HEK293T (cell line): ENCODE data around the gene KIAA1210.

Experiments
- CTCF ChIA-PET: fragments of 350-600 bp; formaldehyde crosslinking; extraction: SDS; loops from one replicate; lab custom pipeline; 2021; ENCODE audit warnings: antibody characterized with exemption, inconsistent platforms; lab: Yijun Ruan, JAX
- POLR2A ChIA-PET: fragments of 350-600 bp; formaldehyde crosslinking; extraction: SDS; loops from one replicate; lab custom pipeline; 2020; ENCODE audit warnings: antibody characterized with exemption, inconsistent platforms; lab: Yijun Ruan, JAX
- DNase-seq: peaks from one replicate; pipeline ENCODE4 v3.0.0; 2012; ENCODE audit warnings: mixed read lengths; ENCODE audit errors: extremely low spot score
- BHLHE40 ChIP-seq: fragments of 450-650 bp; IDR thresholded peaks from 2 replicates; pipeline ENCODE4 v1.6.1; 2016; ENCODE audit warnings: mild to moderate bottlenecking, moderate library complexity, borderline replicate concordance
- FOXA1 ChIP-seq: fragments of 450-650 bp; IDR thresholded peaks from 2 replicates; pipeline ENCODE4 v1.6.1; 2016; ENCODE audit warnings: mild to moderate bottlenecking
- FOXM1 ChIP-seq: fragments of 450-650 bp; IDR thresholded peaks from 2 replicates; pipeline ENCODE4 v1.6.1; 2017; ENCODE audit warnings: mild to moderate bottlenecking, borderline replicate concordance
- HDGF ChIP-seq: fragments of 450-650 bp; IDR thresholded peaks from 2 replicates; pipeline ENCODE4 v1.6.1; 2017; ENCODE audit warnings: antibody characterized with exemption, borderline replicate concordance
- LEF1 ChIP-seq: fragments of 450-650 bp; IDR thresholded peaks from 2 replicates; pipeline ENCODE4 v1.6.1; 2017; ENCODE audit warnings: mild to moderate bottlenecking, borderline replicate concordance
- SP1 ChIP-seq: fragments of 450-650 bp; IDR thresholded peaks from 2 replicates; pipeline ENCODE4 v1.6.1; 2017
- TF ChIP-seq, protein P1 (sequence below): fragments of 450-650 bp; IDR thresholded peaks from 2 replicates; pipeline ENCODE4 v1.6.1; 2016

KIAA1210 gene

DNA sequence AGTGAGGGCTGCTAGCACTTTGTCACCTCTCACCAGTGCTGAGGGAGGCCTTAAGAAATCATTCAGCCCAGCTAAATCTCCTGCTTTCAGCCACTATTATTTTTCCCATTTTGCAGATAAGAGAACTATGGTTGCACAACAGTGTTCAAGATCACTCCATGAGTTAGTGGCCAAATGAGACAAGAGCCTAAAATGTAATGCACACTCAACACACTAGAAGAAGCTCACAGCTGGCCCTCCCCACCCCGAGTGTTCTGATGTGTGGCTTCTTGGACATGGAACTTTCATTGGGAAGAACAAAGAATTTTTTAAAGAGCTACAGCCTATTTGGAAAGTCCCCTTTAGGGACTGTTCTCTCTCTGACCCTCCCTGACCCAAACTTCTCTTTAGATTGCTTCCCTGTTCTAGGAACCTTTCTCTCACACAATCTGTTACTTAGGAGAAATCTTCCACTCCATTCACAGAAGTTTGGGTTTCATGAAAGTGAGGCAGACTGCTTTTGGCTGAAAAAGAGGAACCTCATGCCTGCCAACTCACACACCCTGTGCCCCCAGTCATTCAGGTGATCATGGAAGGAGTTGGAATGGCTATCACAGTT, 98.8 kb downstream of the KIAA1210 start:
- TF ChIP-seq LEF1 (no peak), SP1 (no peak), FOXA1 (no peak), HDGF (no peak), FOXM1 (no peak), BHLHE40 (no peak)
- TF ChIP-seq, protein P1, sequence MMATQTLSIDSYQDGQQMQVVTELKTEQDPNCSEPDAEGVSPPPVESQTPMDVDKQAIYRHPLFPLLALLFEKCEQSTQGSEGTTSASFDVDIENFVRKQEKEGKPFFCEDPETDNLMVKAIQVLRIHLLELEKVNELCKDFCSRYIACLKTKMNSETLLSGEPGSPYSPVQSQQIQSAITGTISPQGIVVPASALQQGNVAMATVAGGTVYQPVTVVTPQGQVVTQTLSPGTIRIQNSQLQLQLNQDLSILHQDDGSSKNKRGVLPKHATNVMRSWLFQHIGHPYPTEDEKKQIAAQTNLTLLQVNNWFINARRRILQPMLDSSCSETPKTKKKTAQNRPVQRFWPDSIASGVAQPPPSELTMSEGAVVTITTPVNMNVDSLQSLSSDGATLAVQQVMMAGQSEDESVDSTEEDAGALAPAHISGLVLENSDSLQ: no peak
- ChIA-PET POLR2A (no interaction called here), CTCF (interaction anchor here (0.5 to 1.3 kb wide), 3 partner anchors 10 to 578 kb away, joined by 4 to 7 read pairs (median 5); no protein-coding TSS in a partner anchor)
- DNase-seq: no peak
